DND-41 (cell line): ENCODE results near the gene PPFIBP1.

Experiments
- ATAC-seq: fragments of 200-7000 bp; cut with Tn5 transposase; 3 replicates; pipeline ENCODE4 v1.9.1; 2021; ENCODE audit warnings: low read depth; ENCODE audit not compliant: insufficient read depth
- DNase-seq: peaks from one replicate; pipeline ENCODE4 v3.0.0-alpha.2; 2020
- H2AFZ ChIP-seq: 2 replicates; pipeline ENCODE4 v1.6.0; 2012; ENCODE audit warnings: low read depth, low read length
- H3K27ac ChIP-seq: 2 replicates; pipeline ENCODE4 v1.5.1; 2012; ENCODE audit warnings: low read length, inconsistent platforms
- H3K27me3 ChIP-seq: fragments of 200-600 bp; sonication (generic); 2 replicates; pipeline ENCODE4 v1.6.0; 2012; ENCODE audit warnings: low read length, mild to moderate bottlenecking, inconsistent platforms; ENCODE audit not compliant: insufficient read depth, poor library complexity
- H3K36me3 ChIP-seq: 2 replicates; pipeline ENCODE4 v1.5.1; 2012; ENCODE audit warnings: low read length, inconsistent platforms; ENCODE audit not compliant: insufficient read depth
- H3K4me1 ChIP-seq: 2 replicates; pipeline ENCODE4 v1.5.1; 2012; ENCODE audit warnings: mild to moderate bottlenecking, low read length; ENCODE audit not compliant: insufficient read depth
- H3K4me2 ChIP-seq: 2 replicates; pipeline ENCODE4 v1.6.0; 2012; ENCODE audit warnings: mild to moderate bottlenecking, moderate library complexity, low read length, inconsistent platforms; ENCODE audit not compliant: insufficient read depth
- H3K4me3 ChIP-seq, 2 experiments: fragments of 200-600 bp in 1 of 2; shearing (Covaris generic) in 1 of 2; 2 replicates each; pipeline ENCODE4 v1.5.1; 2012 to 2016; ENCODE audit warnings: inconsistent platforms in 2 of 2, low read length in 2 of 2, mild to moderate bottlenecking in 2 of 2, low read depth in 1 of 2, moderate library complexity in 1 of 2
- H3K79me2 ChIP-seq: 2 replicates; pipeline ENCODE4 v1.6.0; 2012; ENCODE audit warnings: low read length, inconsistent platforms; ENCODE audit not compliant: insufficient read depth
- H3K9ac ChIP-seq: 2 replicates; pipeline ENCODE4 v1.6.0; 2012; ENCODE audit warnings: low read depth, mild to moderate bottlenecking, inconsistent platforms, low read length, moderate library complexity
- H3K9me3 ChIP-seq: 2 replicates; pipeline ENCODE4 v1.5.1; 2012; ENCODE audit warnings: low read length, moderate library complexity, mild to moderate bottlenecking, inconsistent platforms; ENCODE audit not compliant: insufficient read depth, severe bottlenecking
- H4K20me1 ChIP-seq: 2 replicates; pipeline ENCODE4 v1.6.0; 2012; ENCODE audit warnings: low read length; ENCODE audit not compliant: insufficient read depth
- CTCF ChIP-seq: IDR thresholded peaks from 2 replicates; pipeline ENCODE4 v1.5.1; 2012; ENCODE audit warnings: borderline replicate concordance, low read length, moderate library complexity, mild to moderate bottlenecking; ENCODE audit not compliant: poor library complexity, severe bottlenecking; ENCODE audit errors: extremely low read depth
- EZH2 ChIP-seq: IDR thresholded peaks from 3 replicates; pipeline ENCODE4 v1.6.1; 2012; ENCODE audit warnings: borderline replicate concordance, low read depth, mild to moderate bottlenecking, moderate library complexity, low read length, inconsistent platforms; ENCODE audit not compliant: severe bottlenecking

PPFIBP1 gene

GRCh38 chr12:27502021-27502435, 22.0 kb upstream of the PPFIBP1 start:
- Histone ChIP-seq H3K36me3 (no peaks in the 10 kb centered on the region), H3K9me3 (no peaks in the 10 kb centered on the region), H3K27ac (no peak overlapping the region), H2AFZ (no peak overlapping the region), H4K20me1 (no peaks in the 10 kb centered on the region), H3K4me1 (no peaks in the 10 kb centered on the region), H3K79me2 (no peaks in the 10 kb centered on the region), H3K4me2 (no peak overlapping the region), H3K4me3 (no peak overlapping the region), H3K9ac (no peak overlapping the region), H3K27me3 (no peaks in the 10 kb centered on the region)
- no peak for DNase-seq
- TF ChIP-seq EZH2 (no peak), CTCF (no peak)
- no peak; the same call in 2 of the 3 replicates for ATAC-seq

- Histone ChIP-seq H4K20me1 (no peaks in the 10 kb centered on the region), H3K4me2 (no peak overlapping the region), H3K36me3 (no peaks in the 10 kb centered on the region), H3K79me2 (no peaks in the 10 kb centered on the region), H3K9ac (no peak overlapping the region), H3K27ac (no peak overlapping the region), H3K9me3 (no peaks in the 10 kb centered on the region), H3K4me3 (no peak overlapping the region), H3K4me1 (no peaks in the 10 kb centered on the region), H2AFZ (no peak overlapping the region), H3K27me3 (no peaks in the 10 kb centered on the region)
- DNase-seq (no peak), ATAC-seq (no peak)
- TF ChIP-seq CTCF (no peak), EZH2 (no peak)
Observed at GRCh38 chr12:27504507-27504906, 19.5 kb upstream of the PPFIBP1 start.

DNA sequence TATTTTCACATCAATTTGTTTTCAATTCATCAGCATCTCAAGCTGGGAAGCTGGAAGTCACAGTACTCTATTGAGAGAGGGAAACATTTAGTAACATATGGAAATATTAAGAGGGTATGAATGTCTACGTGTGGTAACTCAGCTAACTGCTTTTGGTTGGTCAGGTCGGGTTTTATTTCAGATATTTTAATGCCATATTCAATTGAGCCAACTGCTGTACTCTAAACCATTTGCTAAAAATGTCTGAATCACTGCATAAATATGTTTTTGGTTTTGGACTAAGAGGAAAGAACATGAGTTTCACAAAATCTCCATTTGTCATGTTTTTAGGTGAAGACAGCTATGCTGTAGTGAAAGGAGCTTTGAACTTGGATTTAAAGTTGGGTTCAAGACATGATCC, 18.9 kb upstream of the PPFIBP1 start:
- Histone ChIP-seq H3K9me3 (no peaks in the 10 kb centered on the region), H3K4me1 (no peaks in the 10 kb centered on the region), H3K27me3 (no peaks in the 10 kb centered on the region), H3K79me2 (no peaks in the 10 kb centered on the region), H3K4me3 (no peak overlapping the region), H2AFZ (no peak overlapping the region), H3K9ac (no peak overlapping the region), H3K4me2 (no peak overlapping the region), H4K20me1 (no peaks in the 10 kb centered on the region), H3K27ac (no peak overlapping the region), H3K36me3 (no peaks in the 10 kb centered on the region)
- TF ChIP-seq CTCF (no peak), EZH2 (no peak)
- DNase-seq (no peak), ATAC-seq (no peak)

- no peaks in the 10 kb centered on the region for H3K9me3 ChIP-seq
- TF ChIP-seq CTCF (no peak), EZH2 (no peak)
- ATAC-seq (no peak), DNase-seq (no peak)
- no peaks in the 10 kb centered on the region for H3K79me2 ChIP-seq
- H3K36me3 ChIP-seq: no peaks in the 10 kb centered on the region
- H3K4me2 ChIP-seq: no peak overlapping the region
- no peaks in the 10 kb centered on the region for H3K27me3 ChIP-seq
- no peak overlapping the region for H3K4me3 ChIP-seq
- H2AFZ ChIP-seq: no peak overlapping the region
- H3K4me1 ChIP-seq: no peaks in the 10 kb centered on the region
- no peak overlapping the region for H3K27ac ChIP-seq
- no peaks in the 10 kb centered on the region for H4K20me1 ChIP-seq
- H3K9ac ChIP-seq: no peak overlapping the region
Observed at GRCh38 chr12:27505761-27506160, 18.2 kb upstream of the PPFIBP1 start.
